ENCODE measurements around the gene E2F6.

Gene E2F6

DNA sequence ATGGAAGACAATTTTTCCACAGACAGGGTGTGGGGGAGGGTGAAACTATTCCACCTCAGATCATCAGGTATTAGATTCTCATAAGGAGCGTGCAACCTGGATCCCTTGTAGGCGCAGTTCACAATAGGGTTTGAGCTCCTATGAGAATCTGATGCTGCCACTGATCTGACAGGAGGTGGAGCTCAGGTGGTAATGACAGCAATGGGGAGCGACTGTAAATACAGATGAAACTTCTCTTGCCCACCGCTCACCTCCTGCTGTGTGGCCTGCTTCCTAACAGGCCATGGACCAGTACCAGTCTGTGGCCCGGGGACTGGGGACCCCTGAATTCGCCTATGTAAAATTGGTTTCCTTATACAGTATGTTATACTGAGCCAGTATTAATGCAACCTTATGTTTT, 27.3 kb upstream of the E2F6 start:
- no peak for DNase-seq (ENCODE audit: low read depth)

GRCh38 chr2:11492720-11493119, 26.8 kb upstream of the E2F6 start:
- no peak for DNase-seq (ENCODE audit: low read depth)

GRCh38 chr2:11492244-11492643, 26.3 kb upstream of the E2F6 start:
- no peak for DNase-seq (ENCODE audit: low read depth)

DNA sequence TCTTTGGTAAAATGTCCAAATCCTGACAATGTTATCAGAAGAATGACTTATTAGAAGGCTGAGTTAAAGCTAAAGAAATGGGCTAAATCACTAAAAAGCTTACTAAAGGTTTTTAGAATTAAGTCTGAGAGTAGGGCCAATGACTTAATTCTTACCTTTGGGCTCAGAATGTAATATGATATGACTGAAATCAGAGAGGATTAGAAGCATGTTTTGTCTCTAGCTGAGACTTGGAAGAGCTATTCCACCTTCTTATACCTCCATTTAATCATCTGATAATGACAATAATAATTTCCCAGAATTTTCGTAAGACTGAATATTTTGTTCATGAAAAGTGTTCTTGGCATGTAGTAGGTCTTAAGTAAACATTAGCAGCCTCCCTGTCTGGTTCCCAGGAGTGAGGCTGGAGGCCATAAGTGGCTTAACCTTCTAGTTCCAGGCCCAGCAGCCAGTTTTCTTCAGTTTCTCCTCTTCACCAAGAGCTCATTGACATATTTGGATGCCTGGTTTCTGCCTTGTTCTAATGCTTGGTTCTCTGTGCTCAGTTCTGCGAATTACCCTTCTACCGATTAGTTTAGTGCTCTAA, 25.5 kb upstream of the E2F6 start:
- no peak for DNase-seq (ENCODE audit: low read depth)

- no peak for DNase-seq (ENCODE audit: low read depth)
These were observed 24.2 kb upstream of the E2F6 start for GRCh38 chr2:11490194-11490593.

DNA sequence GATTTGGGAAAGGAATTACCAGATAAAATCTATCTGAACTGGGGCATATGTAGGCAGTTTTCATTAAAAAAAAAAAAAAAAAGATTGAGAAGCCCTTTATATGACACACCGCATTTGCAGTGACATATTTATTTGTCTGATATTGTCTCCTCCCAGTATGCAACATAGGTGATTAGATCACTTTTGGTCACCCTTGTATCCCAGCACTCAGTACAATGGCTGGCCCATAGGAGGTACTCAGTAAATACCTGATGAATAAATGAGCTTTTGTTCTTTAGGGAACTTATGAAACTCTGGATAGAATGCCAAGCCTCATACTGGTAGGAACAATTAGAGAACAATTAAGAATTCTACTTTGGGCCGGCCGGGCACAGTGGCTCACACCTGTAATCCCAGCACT, 22.8 kb upstream of the E2F6 start:
- DNase-seq (ENCODE audit: low read depth), result no peak

- no peak for DNase-seq (ENCODE audit: low read depth)
These were observed 18.1 kb upstream of the E2F6 start for GRCh38 chr2:11483806-11484617.

- no peak for DNase-seq (ENCODE audit: low read depth)
These were observed 16.6 kb upstream of the E2F6 start for GRCh38 chr2:11482473-11483035.

- no peak for DNase-seq (ENCODE audit: low read depth)
These were observed 16.0 kb upstream of the E2F6 start for GRCh38 chr2:11481789-11482472.

DNA sequence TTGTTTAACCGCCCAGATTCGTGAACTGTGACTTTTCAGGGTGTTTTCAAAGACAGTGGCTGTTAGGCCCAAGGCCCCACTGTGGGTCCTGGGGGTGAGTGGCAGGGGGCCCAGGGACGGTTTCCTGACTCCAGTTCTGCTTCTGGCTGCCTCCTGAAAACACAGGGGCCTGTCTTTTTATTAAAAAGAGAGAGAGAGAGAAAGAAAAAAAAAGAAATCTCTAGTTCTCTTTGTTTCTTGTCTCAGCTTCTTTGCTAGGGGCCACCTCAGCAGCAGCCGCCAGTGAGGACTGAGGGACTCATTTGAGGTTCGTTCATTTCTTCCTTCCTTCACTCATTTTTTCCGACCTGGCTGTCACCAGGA, 15.4 kb upstream of the E2F6 start:
- no peak for DNase-seq (ENCODE audit: low read depth)

DNA sequence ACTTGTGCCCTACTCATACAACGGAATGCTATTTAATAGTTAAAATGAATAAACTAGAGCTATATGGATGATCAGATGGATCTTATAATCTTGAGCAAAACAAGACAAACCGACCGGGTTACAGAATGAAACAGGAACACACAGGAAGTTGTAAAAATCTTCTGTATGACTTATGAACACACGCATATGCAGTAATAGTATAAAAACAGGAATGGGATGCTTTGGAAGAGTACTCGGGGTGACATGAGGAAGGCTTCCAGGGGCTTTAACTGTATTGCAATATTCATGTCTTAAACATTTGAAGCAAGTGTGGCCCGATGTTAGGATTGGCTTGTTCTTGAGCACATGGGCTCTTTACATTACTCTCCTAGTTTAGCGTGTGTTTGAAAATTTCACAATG, 14.9 kb upstream of the E2F6 start:
- DNase-seq (ENCODE audit: low read depth), result no peak

DNA sequence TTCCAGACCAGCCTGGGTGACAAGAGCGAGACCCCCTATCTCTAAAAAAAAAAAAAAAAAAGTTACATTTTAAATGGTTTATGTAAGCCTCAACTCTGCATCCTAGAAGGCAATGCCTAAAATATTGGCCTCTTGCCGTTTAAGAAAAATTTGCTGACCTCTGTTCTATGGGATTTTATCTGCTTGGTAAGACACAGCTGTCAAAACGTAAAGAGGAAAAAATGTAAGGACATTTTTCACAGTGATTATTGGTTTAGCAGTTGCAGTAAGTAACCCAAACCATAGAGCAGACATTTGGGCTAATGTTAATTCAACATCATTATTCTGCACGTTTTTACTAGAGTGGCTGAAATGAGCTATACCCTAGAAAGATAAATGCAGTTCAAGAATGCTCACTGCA, 14.4 kb upstream of the E2F6 start:
- DNase-seq (ENCODE audit: low read depth), result no peak

- DNase-seq (ENCODE audit: low read depth), result no peak
These were observed 13.1 kb upstream of the E2F6 start for GRCh38 chr2:11478899-11479605.

DNA sequence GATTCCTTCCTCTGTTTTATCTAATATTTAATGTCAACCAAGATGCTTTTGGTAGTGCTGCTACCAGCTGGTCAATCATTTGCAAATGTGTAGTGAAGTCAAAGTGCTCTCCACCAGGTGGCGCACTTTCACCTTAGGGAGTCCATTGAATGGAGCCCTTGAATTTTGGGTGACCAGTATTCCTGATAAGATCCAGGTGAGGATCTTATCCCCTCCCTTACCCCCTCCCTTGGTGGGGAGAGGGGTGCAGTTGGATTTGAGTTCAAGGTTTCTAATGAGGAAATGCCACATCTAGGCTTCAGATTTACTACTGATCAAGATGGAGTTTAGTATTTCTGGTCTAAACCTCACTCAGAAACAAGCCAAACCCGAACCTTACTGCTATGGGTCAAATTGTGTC, 12.0 kb upstream of the E2F6 start:
- DNase-seq (ENCODE audit: low read depth), result peak; percentile 50

DNA sequence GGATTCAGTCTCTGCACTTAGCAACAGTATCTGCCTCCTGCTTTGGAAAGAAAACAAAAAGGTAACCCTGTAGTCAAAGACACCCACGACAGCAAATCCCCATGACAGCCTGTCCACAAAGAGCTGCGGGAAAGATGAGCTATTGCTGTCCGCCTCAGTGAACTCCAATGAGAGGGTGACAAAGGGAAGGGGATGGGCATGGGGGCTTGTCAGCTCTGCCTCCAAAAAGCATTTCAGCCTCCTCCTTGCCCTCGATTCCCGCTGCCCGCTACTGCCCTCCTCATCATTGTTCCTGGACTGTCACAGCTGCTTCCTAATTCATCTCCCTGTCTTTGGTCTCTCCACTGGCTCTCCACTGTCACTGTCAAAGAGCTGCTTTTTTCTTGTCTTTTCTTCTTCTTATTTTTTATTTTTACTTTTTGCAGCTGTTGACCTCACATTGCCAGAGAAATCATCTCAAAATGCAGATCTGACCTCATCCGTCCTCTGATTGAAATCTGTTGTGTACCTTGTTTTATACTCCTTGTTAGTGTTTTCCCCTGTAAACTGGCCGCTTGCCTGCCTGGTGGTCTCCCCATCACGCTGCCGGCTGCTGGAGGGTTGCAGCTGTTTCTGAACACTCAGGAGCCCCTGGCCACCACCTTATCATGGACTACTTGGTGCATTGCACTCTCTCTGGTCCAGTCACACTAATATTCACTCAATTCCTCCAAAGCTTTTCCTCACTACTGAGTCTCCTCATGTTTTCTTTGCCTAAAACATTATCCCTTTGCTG, 7.9 kb upstream of the E2F6 start:
- no peak for DNase-seq (ENCODE audit: low read depth)

DNA sequence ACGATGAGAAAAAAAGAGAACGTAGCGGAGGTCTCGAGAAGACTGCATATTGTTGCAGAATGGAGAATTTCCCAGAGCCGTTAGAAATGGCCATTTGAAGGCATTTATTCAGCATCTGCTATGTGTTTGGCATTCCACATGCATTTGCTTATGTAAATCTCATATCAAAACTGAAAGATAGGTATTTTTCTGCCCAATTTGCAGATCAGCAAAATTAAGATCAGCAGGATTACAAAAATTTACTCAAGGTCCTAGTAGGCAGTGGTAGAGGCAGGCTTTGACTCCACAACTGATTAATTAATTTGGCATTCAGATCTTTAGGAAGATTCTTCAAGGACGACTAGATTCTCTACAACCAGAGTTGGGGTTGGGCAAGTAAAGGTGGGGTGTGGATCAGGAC, 1.8 kb upstream of the E2F6 start:
- DNase-seq (ENCODE audit: low read depth), result no peak

GRCh38 chr2:11467129-11467649, 1.2 kb upstream of the E2F6 start:
- no peak for DNase-seq (ENCODE audit: low read depth)

DNA sequence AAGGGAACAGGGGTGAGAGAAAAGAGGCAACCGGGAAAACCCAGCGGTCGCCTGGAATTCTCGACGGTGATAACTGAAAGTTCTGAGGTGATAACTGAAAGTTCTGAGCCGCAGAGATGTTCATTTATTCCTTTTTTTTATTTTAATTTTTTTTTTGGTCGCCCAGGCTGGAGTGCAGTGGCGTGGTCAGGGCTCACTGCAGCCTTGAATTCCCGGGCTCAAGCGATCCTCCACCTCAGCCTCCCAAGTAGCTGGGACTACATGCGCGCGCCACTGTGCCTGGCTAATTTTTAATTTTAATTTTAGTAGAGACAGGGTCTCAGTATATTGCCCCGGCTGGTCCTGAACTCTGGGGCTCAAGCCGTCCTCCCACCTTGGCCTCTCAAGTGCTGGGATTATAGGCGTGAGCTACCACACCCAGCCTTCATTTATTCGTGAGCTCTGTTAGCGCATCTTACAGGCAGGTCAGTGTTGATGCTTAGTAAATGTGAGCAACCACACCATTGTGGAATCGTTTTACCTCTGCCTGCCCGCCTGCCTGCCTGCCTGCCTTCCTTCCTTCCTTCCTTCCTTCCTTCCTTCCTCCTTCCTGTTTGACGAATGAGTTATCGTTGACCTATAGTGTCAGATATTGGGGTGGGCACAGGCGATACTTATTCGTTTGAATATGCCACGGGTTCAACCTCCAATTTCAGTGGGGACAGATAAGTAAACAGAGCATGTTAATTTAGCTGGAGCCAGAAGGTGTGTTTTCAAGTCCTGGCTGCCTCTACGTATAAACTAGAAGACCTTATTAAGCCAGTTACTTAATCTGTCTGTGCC, 557 bp upstream of the E2F6 start:
- no peak for DNase-seq (ENCODE audit: low read depth)

DNA sequence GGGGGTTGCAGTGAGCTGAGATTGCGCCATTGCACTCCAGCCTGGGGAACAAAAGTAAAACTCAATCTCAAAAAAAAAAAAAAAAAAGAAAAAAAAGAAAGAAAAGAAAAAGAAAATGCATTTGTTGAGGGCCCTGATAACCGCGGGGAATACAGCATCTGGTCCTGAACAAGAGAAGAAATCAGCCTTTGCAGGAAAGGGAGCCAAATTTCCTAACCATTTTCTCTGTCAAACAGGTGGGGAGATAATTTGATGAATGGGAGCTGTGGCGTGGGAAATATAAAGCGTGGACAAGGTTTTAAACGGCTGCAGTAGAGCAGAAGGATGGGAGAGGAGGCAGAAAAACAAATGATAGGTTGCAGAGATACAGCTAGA, 864 bp downstream of the E2F6 start:
- no peak for DNase-seq (ENCODE audit: low read depth)

- no peak for DNase-seq (ENCODE audit: low read depth)
These were observed 6.1 kb downstream of the E2F6 start for GRCh38 chr2:11459816-11460215.

DNA sequence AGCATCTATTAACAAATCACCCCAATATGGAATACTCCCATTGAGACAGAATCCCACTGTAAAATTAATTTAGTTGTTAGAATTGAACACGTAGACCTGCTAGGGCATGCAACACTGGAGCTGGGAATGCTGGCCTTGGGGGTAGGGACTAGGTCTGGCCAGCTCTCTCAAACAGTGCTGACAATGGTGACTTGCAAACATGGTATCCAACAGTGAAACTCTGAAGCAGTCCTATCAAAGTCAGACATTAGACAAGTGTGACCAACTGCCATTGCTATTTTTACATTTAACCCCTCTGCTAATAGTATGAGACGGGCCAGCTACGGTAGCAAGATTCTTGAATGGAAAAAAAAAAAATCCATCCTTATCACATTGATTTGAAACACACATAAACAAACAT, 7.2 kb downstream of the E2F6 start:
- no peak for DNase-seq (ENCODE audit: low read depth)

All from T-helper 22 cell (primary cell).